Stimulated activated CD8-positive, alpha-beta memory T cell treated with anti-CD3 and anti-CD28 coated beads, Interleukin-7, amount 100 ng/mL, for 4 hours (primary cell): ENCODE measurements around the gene DOHH.

Experiments
- DNase-seq, 2 donors: peaks; one replicate each; pipeline ENCODE4 v3.0.0-alpha.2; 2020; ENCODE audit warnings: low read depth in 2 of 2

DOHH gene

DNA sequence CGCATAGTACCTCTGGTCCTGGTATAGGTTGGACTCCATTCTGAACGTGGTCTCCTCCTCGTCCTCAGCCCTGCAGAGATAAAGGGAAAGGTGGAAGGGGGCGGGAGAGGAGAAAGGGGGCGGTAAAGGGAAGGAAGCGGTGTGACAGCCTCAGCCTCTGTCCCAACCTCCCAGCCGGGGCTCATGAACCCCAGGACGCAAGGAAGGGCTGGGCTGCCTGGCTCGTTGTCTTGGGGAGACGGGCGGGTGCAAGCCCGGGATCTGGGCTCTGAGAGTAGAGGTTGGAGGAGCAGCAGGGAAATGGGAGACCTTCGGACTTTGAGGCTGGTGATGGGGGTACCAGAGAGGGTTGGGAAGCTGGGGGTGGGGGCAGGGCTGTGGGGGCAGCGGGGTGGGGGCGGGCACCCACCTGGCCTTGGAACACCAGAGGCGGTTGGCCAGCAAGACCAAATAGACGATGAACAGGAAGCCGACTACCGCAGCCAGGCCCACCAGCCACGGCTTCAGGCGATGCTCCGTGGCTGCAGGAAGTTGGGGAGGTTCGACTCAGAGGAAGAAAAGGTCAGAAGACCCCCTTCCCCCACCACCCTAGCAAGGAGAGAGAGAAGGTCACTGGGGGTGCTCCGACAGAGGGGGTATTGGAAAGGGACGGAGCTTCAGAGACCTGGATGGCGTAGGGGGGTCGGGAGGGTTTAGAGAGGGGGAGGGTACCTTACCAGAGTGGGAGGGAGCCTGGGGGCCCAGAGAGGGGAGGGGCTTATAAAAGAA is 21.9 kb downstream of the DOHH start:
- no peak for DNase-seq

DNA sequence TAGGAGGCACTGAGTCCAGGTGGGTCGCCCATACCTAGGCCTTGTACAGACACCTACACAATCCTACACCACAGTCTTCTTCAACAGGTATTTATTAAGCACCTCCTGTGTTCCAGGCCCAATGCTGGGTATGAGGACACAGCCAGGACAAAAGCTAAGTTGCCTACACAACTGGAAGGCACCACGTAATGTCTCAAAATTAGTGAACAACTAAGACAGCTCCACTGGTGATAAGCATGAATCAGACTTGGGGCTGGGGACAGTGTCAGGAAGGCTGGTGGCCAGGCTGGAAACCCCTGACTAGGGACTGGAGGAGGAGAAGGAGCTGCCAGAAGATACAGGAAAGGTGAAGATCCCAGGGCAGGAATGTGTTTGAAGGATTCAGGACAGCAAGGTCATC is 22.5 kb downstream of the DOHH start:
- DNase-seq = no peak

DNA sequence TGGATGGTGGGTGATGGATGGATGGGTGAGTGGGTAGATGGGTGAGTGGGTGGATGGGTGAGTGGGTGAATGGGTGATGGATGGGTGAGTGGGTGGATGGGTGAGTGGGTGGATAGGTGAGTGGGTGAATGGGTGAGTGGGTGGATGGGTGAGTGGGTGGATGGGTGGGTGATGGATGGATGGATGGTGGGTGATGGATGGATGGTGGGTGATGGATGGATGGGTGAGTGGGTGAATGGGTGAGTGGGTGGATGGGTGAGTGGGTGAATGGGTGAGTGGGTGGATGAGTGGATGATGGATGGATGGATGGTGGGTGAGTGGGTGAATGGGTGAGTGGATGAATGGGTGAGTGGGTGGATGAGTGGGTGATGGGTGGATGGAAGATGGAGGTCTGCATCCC is 23.0 kb downstream of the DOHH start:
- DNase-seq = no peak

DNA sequence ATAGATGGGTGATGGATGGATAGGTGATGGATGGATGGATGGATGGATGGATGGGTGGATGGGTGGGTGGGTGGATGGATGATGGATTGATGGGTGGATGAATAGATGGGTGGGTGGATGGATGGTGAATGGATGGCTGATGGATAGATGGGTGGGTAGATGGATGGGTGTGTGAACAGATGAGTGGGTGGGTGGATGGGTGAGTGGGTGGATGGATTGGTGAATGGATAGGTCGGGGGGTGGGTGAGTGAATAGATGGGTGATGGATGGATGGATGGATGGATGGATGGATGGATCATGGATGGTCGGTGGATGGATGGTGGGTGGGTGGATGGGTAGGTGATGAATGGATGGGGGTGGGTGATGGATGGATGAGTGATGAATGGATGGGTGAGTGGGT is 23.6 kb downstream of the DOHH start:
- DNase-seq = no peak

DNA sequence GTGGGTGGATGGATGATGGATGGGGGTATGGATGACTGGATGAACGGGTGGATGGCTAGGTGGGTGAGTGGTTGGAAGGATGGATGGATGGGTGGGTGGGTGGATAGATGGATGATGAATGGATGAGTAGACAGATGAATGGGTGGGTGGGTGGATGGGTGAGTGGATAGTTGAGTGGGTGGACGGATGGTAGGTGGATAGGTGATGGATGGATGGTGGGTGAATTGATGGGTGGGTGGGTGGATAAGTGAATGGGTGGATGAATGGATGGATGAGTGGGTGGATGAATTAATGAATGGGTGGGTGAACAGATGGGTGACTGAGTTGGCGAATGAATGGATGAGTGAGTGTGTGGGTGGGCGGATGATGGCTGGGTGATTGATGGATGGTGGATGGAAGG is 25.0 kb downstream of the DOHH start:
- no peak for DNase-seq

DNA sequence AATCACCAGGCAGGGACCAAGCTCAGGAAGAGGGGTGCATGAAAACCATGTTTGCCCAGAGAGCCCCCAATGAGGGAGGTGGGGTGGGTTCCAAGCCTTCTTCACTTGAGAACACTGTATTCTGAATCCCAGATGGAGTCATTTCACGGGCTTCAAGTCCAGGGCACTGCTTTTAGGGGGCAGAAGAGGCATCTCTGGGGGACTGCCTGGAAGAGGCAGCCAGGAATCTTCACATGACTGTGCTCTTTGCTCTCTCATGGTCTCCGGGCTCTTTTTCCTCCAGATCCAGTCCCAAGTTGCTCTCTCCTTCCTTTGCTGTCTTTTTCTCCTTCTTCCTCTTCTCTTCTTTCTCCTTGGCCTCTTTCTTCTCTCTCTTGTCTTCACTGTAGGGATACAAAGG is 25.9 kb downstream of the DOHH start:
- no peak for DNase-seq

DNA sequence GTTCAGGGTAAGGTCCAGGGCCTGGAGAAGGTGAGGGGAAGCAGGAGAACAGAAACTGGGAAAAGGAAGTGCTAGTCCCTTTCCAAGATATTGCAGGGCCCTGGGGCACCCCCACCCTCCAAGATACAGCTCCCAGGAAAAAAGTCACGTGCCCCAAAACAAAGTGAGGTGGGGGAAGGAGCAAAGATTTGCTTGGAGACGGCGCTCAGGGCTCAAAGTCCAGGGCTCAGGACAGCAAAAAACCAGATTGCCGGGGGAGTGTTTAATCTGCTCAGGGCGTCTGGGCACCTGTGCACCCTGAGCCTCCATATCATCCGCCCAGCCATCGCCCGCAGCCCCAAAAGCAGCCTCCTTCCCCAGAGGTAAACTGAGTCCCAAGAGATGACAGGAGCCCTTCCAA is 26.5 kb downstream of the DOHH start:
- DNase-seq = no peak

DNA sequence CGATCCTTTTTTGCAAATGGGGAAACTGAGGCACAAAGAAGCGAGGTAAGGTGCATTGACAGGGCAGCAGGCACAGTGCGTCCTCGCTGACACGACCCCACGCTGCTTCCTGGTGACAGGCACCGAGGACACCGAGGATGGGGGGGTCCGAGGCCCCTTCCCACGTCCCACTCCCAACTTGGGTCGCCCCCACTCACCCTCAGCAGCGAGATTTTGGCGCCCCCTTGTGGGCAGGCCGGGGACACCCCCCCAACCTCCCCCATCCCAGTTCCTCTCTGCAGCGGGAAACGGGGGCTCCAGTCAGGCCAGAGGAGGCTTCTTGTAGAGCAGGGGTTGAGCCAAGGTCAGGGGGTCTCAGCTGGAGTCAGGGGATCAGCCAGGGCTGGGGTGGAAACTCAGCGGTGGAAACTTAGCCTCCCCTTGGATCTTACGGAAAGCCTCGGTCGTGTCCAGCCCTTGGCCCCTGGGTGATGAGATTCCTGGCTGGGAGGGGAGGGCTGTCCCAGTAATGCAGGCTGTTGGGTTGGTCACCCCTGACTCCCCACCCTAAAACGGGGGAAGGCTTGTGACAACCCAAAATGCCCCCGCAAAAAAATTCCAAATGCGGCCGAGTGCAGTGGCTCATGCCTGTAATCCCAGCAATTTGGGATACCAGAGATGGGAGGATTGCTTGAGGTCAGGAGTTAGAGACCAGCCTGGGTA is 28.4 kb downstream of the DOHH start:
- peak in 1 of 2 donors; percentile 15 for DNase-seq

DNA sequence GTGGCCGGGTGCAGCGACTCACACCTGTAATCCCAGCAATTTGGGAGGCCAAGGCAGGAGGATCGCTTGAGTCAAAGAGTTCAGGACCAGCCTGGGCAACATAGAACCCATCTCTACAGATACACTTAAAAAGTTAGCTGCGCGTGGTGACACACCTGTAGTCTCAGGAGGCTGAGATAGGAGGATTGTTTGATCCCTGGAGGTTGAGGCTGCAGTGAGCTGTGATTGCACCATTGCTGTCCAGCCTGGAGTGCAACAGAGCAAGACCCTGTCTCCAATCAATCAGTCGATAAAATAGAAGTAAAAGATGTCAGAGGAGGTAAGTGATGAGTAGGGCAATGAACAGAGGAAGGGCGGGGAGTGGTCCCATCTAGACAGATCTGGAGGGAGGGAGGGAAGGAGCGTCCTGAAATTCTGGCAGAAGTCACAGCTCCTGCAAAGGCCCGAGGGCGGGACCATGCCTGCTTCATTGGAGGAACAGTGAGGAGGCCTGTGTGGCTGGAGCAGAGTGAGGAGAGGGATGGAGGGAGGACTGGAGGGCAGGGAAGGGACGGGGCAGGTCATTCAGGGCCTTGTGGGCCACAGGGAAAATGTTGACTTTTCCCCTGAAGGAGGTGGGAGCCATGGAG is 29.9 kb downstream of the DOHH start:
- DNase-seq = no peak

DNA sequence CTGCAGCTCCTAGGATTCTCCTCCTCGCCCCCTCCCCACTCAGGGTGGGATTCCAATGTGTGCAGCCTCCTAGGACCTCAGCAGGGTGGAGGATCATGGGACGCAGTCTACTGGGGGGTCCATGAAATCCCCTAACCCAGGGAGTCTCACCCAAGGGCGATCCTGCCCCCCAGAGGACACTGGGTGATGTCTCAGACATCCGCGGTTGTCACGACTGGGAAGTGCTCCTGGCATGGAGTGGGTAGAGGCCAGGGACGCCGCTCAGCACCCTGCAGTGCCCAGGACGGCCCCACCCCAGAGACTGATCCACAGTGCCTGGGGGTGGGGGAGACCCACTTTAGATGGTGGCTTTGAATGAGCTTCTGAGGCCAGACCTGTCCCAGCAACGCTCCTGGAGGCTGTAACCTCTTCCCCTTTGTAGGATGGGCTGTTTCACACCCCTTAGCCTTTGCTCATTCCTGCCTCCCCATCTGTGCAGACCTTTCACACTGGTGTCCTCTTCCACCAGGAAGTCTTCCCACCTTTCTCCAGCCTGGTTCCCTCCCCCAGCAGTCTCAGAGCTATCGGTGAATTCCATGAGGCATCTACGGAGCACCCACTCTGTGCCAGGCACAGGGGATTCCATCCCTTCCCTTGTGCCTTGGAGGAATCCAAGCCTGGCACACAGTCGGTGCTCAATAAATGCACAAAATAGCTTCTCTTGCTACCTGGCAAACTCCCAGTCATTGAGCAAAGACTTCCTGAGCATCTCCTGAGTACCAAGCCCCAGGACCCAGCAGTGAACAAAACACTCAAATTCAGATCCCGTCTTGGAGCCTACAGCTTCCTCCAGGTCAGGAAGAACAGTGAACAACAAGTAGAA is 30.6 kb downstream of the DOHH start:
- no peak for DNase-seq

DNA sequence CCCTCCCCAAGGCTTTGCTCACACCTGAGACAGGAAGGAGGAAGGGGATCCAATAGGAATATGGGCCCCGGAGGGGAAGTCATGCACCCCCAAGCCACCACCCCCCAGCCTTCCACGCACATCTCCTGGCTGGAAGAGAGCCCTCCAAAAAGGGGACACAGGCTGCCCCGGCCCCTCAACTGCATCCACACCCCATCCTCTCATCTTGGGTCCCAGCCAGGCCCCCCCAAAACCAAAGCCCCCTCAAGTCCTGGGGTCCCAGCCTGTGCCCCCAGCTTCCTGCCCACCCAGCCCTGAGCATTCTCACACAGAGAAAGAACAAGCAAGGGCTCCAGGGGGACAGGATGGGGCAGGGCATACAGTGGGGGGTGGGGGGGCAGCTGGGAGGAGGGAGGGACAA is 32.3 kb downstream of the DOHH start:
- DNase-seq = no peak

DNA sequence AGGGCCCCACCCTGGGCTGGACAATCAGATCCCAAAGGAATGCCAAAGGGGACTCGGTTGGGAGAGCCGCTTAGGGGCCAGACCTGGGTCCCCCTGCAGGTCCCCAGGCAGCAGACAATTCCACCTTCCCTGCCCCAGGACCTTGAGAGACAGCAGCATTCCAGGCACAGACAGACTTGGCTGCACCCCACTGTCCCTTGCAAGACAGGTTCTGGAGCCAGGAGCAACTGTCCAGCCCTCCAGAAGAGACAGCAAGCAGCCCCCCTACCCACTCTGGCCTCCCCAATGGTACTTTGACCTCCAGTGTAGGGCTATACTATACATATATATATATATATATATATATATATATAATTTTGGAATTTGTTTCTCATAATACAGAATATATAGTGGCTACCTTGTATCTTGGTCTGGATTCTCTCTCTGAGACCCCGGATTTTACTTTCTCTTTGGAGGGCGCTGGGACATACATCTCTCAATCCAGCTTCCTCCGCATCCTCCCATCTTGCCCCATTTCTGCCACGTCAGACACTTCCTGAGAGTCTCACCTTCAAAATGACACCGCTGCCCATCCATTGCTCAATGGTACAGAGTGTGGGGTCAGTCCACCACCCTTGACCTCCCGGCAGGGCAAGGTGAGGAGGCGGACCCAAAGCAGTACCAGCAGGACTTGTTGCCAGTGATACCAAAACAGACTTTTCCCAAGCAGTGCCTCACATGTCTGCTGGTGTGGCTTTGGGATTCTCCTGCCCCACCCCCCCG is 32.9 kb downstream of the DOHH start:
- DNase-seq = no peak

DNA sequence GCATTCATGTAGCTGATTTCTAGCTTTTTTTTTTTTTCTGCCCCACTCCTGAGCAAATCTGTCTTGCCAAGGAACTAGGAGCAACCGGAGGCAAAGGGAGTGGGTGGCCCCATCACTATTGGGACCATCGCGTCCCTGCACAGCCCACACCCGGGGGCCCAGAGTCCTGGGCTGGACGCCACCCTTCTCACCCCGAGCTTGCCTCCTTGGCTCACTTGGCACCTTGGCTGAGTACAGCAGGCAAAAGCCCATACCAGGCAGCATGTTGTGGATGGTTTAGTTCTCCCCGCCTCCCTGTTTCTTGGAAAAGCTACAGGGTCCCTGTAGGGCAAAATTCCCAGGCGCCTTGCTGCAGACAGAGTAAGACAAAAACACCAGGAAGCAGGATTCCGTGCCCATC is 33.8 kb downstream of the DOHH start:
- DNase-seq = no peak

DNA sequence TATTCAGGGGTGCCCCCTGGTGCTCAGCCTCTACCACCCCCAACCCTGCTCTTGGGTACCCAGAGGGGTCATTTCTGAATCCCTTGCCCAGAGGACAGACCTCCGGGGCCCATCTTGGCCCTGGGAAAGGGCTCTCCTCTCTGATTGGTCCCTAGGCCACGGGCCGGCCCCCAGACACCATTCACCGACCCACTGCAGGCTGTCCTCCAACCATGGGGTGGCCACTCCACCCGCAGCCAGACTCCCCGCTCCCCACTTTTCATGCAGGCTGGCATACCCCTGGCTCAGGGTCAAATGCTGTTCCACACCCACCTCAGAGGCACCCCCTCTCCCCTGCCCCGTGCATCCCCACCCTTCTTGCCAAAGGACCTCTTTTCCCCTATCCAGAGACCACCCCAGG is 34.9 kb downstream of the DOHH start:
- no peak for DNase-seq

DNA sequence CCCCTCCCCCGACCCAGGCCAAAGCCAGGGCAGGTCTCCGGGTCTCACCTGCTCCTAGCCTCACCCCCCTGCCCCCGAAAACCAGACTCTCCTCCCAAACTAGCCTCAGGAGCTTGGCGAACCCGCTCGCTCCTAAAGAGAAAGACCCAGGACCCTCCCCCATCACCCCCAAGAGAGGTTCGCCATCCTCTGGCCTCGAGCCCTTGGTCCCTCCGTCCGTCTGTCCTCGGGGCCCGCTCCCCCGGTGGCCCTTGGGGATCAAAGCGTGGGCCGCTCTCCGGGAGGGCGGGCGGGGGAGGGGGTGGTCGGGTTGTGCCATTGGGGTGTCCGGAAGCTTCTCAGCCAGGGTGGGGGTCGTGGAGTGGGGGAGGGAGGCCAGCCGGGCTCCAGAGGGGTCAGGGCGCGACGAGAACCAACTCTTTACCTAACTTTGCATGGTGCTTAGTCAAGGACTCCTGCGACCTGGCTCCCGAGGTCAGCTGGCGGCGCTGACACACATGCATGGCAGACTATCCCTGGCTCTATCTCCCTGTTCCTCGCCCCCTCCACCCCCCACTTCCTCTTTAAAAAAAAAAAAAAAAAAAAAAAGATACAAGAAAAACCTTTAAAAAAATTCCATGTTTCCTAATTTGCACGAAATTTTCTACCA is 35.8 kb downstream of the DOHH start:
- DNase-seq = no peak

DNA sequence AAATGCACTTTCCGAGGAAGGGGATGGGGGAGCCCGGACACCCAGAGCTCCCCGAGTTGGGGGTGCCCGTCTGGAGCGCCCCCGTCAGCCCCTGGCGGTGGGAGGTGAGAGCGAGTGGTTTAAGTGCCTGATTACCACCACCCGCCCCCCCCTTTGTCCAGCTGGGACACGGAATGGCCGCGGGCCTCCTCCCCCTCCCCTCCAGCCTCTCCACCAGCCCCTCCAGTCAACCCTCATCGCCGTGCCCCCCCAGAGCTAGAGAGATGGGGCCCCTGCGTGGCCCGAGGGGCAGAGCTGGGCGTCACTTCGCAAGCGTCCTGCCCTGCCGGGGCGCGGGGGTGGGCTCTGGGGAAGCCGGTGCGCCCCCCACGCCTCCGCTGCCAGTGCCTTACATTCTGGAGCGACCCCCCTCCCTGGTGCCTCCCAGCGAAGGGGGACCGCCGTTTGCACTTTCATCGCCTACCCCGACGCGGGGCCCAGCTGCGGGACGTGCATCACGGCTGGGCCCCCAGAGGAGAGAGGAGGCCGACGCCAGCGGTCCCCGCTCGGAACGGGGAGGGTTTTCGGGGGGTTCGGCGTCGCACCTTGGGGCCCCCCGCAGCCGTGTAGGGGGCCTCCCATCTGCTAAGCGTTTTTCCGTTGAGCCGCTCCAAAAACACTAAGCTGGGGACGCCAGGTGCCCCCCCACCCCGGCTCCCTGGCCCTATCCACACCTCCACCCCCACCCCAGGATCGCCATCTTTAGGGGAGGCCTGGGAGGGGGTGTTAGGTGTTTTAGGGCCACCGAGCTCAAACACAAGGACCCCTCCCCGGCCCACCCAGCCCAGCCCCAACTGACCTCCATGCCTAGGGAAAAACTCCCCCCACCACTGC is 36.5 kb downstream of the DOHH start:
- no peak for DNase-seq

DNA sequence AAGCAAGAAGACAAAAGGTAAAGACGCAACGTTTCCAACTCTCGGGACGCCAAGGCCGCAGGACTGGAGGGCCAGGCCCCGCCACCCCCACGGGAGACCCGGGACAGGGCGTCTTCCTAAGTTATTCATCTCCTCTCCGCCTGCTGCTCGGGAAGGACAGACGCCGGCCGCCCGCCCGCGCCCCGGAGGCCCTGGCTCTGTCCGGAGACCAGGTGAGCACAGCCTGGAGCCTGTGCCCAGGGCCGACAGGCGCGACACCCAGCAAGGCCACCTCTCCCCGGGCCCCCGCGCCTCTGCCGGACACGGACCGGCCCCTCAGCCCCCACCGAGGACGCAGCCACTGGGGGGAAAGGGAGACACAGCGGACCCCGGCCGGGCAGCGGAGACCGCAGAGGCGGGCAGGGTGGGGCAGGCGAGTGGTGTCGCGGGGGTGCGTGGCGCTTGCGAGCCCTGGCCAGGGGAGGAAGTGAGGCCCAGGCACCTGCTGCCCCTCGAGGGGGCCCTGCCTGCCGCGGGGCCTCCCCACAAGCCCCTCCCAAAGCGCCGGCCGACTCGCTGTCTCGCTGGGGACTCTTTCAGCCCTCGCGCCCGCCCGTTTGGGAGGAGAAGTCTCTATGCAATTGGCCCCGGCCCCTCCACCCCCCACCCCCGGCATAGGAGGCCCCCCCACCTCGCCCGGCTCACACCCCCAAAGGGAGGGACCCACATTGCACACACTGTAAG is 37.3 kb downstream of the DOHH start:
- no peak for DNase-seq

DNA sequence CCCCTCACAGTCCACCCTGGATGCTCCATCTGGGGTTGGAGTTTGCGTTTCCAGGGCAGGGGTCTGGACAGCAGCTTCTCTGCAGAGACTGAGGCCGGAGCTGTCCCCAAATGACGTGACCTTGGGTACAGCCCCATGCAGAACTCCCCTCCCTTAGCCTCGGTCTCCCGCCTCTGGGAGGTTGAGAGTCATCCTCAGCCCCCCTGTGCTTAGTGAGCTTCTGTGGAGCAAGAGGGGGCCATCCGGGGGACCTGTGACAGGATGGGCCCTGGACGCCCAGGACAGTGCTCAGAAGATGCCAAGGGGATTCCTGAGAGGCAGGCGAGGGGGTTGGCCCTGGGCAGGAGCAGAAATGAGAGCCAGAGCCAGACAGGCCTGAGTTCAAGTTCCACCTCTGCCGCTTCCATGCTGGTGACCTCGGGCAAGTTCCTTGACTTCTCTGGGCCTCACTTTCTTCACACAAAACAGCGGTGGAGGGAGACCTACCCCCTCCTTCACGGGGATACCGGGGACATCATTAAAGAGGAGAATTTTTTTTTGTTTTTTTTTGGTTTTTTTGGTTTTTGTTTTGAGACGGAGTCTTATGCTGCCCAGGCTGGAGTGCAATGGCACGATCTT is 40.4 kb downstream of the DOHH start:
- no peak for DNase-seq
